K562 (cell line): Measurements from ENCODE around the gene HMGA1. TPM values are rescaled to one million over a fixed set of nuclear protein-coding genes. Genes with fewer than 3 reads are reported as not detected.

Experiments
- BRD9 ChIP-seq: fragments of 450-650 bp; IDR thresholded peaks from 2 replicates; pipeline ENCODE4 v1.6.1; 2018; ENCODE audit warnings: low read depth; ENCODE audit not compliant: partially characterized antibody
- EP400 ChIP-seq: fragments of 450-650 bp; IDR thresholded peaks from 2 replicates; pipeline ENCODE4 v1.6.1; 2017; ENCODE audit warnings: antibody characterized with exemption, mild to moderate bottlenecking, moderate library complexity
- GATAD2A ChIP-seq: fragments of 450-650 bp; IDR thresholded peaks from 2 replicates; pipeline ENCODE4 v1.6.1; 2017
- HLTF ChIP-seq: fragments of 450-650 bp; IDR thresholded peaks from 2 replicates; pipeline ENCODE4 v1.6.1; 2016
- HNRNPH1 ChIP-seq: fragments of 200-400 bp; formaldehyde crosslinking; optimal IDR thresholded peaks from 2 replicates; pipeline ENCODE3; 2017; ENCODE audit warnings: low read depth, mild to moderate bottlenecking, low read length, moderate library complexity
- KAT8 ChIP-seq: fragments of 450-650 bp; IDR thresholded peaks from 2 replicates; pipeline ENCODE4 v1.6.1; 2016; ENCODE audit warnings: low read depth, mild to moderate bottlenecking
- MAZ ChIP-seq, 2 experiments: fragments of 450-650 bp in 1 of 2; sonication (generic) in 1 of 2; formaldehyde crosslinking; IDR thresholded peaks in 1 of 2; conservative IDR thresholded peaks in 1 of 2; 2 replicates each; pipeline versions ENCODE4 v1.4.0 to v1.5.0; 2020; ENCODE audit warnings: mild to moderate bottlenecking in 1 of 2, missing genetic modification reagents in 1 of 2
- MYBL2 ChIP-seq, 2 experiments: fragments of 450-650 bp in 1 of 2; sonication (generic) in 1 of 2; formaldehyde crosslinking in 1 of 2; IDR thresholded peaks; 2 replicates each; pipeline versions ENCODE4 v1.6.1 to v1.8.1; 2017 to 2022; ENCODE audit warnings: borderline replicate concordance in 1 of 2, inconsistent platforms in 1 of 2, low read depth in 1 of 2, mild to moderate bottlenecking in 1 of 2, missing genetic modification reagents in 1 of 2, moderate library complexity in 1 of 2
- NRF1 ChIP-seq, 2 experiments: fragments of 450-650 bp; IDR thresholded peaks in 1 of 2; conservative IDR thresholded peaks in 1 of 2; 2 replicates each; pipeline ENCODE4 v1.6.1; 2014; ENCODE audit warnings: mild to moderate bottlenecking in 2 of 2
- PRDM10 ChIP-seq: fragments of 450-650 bp; IDR thresholded peaks from 2 replicates; pipeline ENCODE4 v1.6.1; 2018; ENCODE audit not compliant: partially characterized antibody
- PRMT5 ChIP-seq: sonication (generic); formaldehyde crosslinking; IDR thresholded peaks from 2 replicates; pipeline ENCODE4 v1.5.0; 2020; ENCODE audit warnings: missing genetic modification reagents
- RBM25 ChIP-seq: fragments of 200-400 bp; formaldehyde crosslinking; IDR thresholded peaks from 2 replicates; pipeline ENCODE4 v1.6.1; 2018; ENCODE audit warnings: low read length, low read depth, moderate library complexity; ENCODE audit not compliant: severe bottlenecking
- STAT5A ChIP-seq: IDR thresholded peaks from 2 replicates; pipeline ENCODE4 v1.6.1; 2012; ENCODE audit warnings: low read length, inconsistent platforms, borderline replicate concordance
- ZEB2 ChIP-seq: fragments of 450-650 bp; IDR thresholded peaks from 2 replicates; pipeline ENCODE4 v1.6.1; 2016
- ZNF347 ChIP-seq: fragments of 450-650 bp; formaldehyde crosslinking; IDR thresholded peaks from 2 replicates; pipeline ENCODE4 v1.4.0; 2020; ENCODE audit warnings: low read depth, mild to moderate bottlenecking, moderate library complexity
- ZNF41 ChIP-seq: fragments of 250-450 bp; sonication (Bioruptor Pico); conservative IDR thresholded peaks from 2 replicates; pipeline ENCODE4 v1.4.0; 2020; ENCODE audit warnings: mild to moderate bottlenecking
- ZNF76 ChIP-seq: fragments of 250-450 bp; sonication (Bioruptor Pico); IDR thresholded peaks from 2 replicates; pipeline ENCODE4 v1.4.0; 2020; ENCODE audit warnings: mild to moderate bottlenecking, moderate library complexity, borderline replicate concordance
- polyA plus RNA-seq, 8 experiments: library from polyadenylated mRNA; depleted of rRNA in 4 of 8; stranded (reverse) in 5 of 8; unstranded in 3 of 8; fragments of >200 nt; fragmentation: Nextera tagmentation in 2 of 8; fragmentation: Illumina TruSeq in 1 of 8; extraction: Ambion mirVana in 2 of 8; extraction: Trizol in 1 of 8; gene quantifications; 2 replicates each; pipeline versions ENCODE4 v1.2.1 to v1.2.3, GENCODE V29; 2011 to 2014; ENCODE audit warnings: inconsistent platforms in 1 of 8, missing spikeins in 1 of 8
- total RNA-seq, 7 experiments: library from RNA; depleted of rRNA in 6 of 7; stranded (reverse); fragments of >200 nt in 6 of 7; fragmentation: Illumina TruSeq in 2 of 7; extraction: Trizol in 2 of 7; gene quantifications; 2 replicates each; pipeline versions ENCODE4 v1.2.1 to v1.2.3, GENCODE V29; 2011 to 2021; ENCODE audit warnings: low replicate concordance in 1 of 7
- TF ChIP-seq, protein P1 (sequence below), 2 experiments: IDR thresholded peaks in 1 of 2; conservative IDR thresholded peaks in 1 of 2; 2 replicates each; pipeline ENCODE4 v1.6.1; 2016; ENCODE audit warnings: low read depth in 2 of 2, mild to moderate bottlenecking in 1 of 2, missing compliant biosample characterization in 1 of 2, missing genetic modification characterization in 1 of 2, moderate library complexity in 1 of 2
- TF ChIP-seq, protein P2 (sequence below): sonication (generic); formaldehyde crosslinking; IDR thresholded peaks from 2 replicates; pipeline ENCODE4 v1.8.0; 2022; ENCODE audit warnings: mild to moderate bottlenecking, missing genetic modification reagents, borderline replicate concordance

Gene HMGA1
- total and polyA plus RNA-seq, 9 of the 15 experiments (the other 6 are each of a cell fraction or from before 2014, with no cell fraction given), result 27.8 to 1,947 (median 594) TPM

DNA sequence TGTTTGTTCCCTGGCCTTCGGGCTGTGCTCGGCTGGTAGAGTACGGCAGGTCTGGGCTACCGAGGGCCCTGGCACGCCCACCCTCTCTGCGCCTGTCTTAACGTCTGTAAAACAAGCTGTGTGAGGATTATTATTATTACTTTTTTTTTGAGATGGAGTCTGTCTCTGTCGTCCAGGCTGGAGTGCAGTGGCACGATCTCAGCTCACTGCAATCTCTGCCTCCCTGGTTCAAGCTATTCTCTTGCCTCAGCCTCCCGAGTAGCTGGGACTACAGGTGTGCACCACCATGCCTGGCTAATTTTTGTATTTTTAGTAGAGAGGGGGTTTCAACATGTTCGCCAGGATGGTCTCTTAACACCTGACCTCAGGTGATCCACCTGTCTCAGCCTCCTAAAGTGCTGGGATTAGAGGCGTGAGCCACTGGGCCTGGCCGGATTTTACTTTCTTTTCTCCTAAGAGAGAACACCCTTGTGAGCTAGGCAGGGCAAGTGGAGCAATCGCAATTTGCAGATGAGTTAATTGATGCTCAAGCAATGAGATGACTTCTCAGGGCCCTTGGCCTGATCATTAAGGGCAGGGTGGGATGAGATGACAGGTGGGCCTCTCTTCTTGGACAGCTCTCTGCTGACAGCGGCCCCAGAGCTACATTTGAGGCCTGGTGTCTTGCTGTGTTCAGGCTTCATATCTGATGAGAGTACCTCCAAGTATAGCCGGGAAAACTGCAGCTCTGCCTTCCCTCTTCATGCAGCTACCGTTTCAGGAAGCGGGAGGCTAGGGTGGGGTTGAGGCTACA is 13.0 kb downstream of the HMGA1 start (continued):
- TF ChIP-seq RBM25 (no peak), PRDM10 (no peak), NRF1 (conservative IDR thresholded peaks at IDR 0.05 in 1 of 2, IDR thresholded peaks at IDR 0.05 in 1 of 2) (peak; percentile 43 to 69), MYBL2 (IDR thresholded peaks at IDR 0.05; ENCODE audit: low read depth) (no peak), MYBL2 (CRISPR knock-in tag; IDR thresholded peaks at IDR 0.05; ENCODE audit: borderline replicate concordance) (no peak), HNRNPH1 (no peak), ZNF41 (CRISPR knock-in tag) (no peak), EP400 (no peak), ZEB2 (0 out of 2 replicates have a peak, but pooled peaks have one; percentile 47), BRD9 (peak; percentile 72), KAT8 (no peak), ZNF76 (CRISPR knock-in tag) (no peak), MAZ (CRISPR knock-in tag; conservative IDR thresholded peaks at IDR 0.05 in 1 of 2, IDR thresholded peaks at IDR 0.05 in 1 of 2) (no peak), HLTF (0 out of 2 replicates have a peak, but pooled peaks have one; percentile 42), STAT5A (no peak), PRMT5 (CRISPR knock-in tag) (no peak), GATAD2A (no peak), ZNF347 (no peak)
- TF ChIP-seq, protein P1, sequence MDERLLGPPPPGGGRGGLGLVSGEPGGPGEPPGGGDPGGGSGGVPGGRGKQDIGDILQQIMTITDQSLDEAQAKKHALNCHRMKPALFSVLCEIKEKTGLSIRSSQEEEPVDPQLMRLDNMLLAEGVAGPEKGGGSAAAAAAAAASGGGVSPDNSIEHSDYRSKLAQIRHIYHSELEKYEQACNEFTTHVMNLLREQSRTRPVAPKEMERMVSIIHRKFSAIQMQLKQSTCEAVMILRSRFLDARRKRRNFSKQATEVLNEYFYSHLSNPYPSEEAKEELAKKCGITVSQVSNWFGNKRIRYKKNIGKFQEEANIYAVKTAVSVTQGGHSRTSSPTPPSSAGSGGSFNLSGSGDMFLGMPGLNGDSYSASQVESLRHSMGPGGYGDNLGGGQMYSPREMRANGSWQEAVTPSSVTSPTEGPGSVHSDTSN (CRISPR knock-in tag; IDR thresholded peaks at IDR 0.05; ENCODE audit: low read depth), result no peak
- TF ChIP-seq, protein P1 (tag; conservative IDR thresholded peaks at IDR 0.05; ENCODE audit: low read depth), result no peak
- TF ChIP-seq, protein P2, sequence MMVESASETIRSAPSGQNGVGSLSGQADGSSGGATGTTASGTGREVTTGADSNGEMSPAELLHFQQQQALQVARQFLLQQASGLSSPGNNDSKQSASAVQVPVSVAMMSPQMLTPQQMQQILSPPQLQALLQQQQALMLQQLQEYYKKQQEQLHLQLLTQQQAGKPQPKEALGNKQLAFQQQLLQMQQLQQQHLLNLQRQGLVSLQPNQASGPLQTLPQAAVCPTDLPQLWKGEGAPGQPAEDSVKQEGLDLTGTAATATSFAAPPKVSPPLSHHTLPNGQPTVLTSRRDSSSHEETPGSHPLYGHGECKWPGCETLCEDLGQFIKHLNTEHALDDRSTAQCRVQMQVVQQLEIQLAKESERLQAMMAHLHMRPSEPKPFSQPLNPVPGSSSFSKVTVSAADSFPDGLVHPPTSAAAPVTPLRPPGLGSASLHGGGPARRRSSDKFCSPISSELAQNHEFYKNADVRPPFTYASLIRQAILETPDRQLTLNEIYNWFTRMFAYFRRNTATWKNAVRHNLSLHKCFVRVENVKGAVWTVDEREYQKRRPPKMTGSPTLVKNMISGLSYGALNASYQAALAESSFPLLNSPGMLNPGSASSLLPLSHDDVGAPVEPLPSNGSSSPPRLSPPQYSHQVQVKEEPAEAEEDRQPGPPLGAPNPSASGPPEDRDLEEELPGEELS (CRISPR knock-in tag), result 0 out of 2 replicates have a peak, but pooled peaks have one; percentile 27
